HG02885 (cell line): ENCODE results near the gene ARHGEF17.

ENCODE experiments used
- ATAC-seq: cut with Tn5 transposase; IDR thresholded peaks from one replicate; pipeline ENCODE4 v1.9.1; 2021; ENCODE audit warnings: mild to moderate bottlenecking; ENCODE audit not compliant: unreplicated experiment, poor library complexity

The ARHGEF17 gene

GRCh38 chr11:73310076-73310475 lies 2.0 kb downstream of the ARHGEF17 start:
- no peak for ATAC-seq

GRCh38 chr11:73310661-73311393 lies 2.8 kb downstream of the ARHGEF17 start:
- ATAC-seq = no peak

GRCh38 chr11:73311394-73311869 lies 3.4 kb downstream of the ARHGEF17 start:
- no peak for ATAC-seq

- ATAC-seq = no peak
Measured at GRCh38 chr11:73312036-73312435, 4.0 kb downstream of the ARHGEF17 start.

- ATAC-seq = no peak
Measured at GRCh38 chr11:73312851-73313327, 4.8 kb downstream of the ARHGEF17 start.

- ATAC-seq = no peak
Measured at GRCh38 chr11:73313652-73314051, 5.6 kb downstream of the ARHGEF17 start.

- ATAC-seq = no peak
Measured at GRCh38 chr11:73314117-73314961, 6.3 kb downstream of the ARHGEF17 start.

- ATAC-seq = no peak
Measured at GRCh38 chr11:73315293-73316020, 7.4 kb downstream of the ARHGEF17 start.

- no peak for ATAC-seq
Measured at GRCh38 chr11:73316422-73316821, 8.3 kb downstream of the ARHGEF17 start.

GRCh38 chr11:73317373-73317772 lies 9.3 kb downstream of the ARHGEF17 start:
- no peak for ATAC-seq

- no peak for ATAC-seq
Measured at GRCh38 chr11:73317803-73318202, 9.7 kb downstream of the ARHGEF17 start.

GRCh38 chr11:73318501-73319011 lies 10.5 kb downstream of the ARHGEF17 start:
- no peak for ATAC-seq

GRCh38 chr11:73320763-73321603 lies 12.9 kb downstream of the ARHGEF17 start:
- no peak for ATAC-seq

GRCh38 chr11:73321604-73322381 lies 13.7 kb downstream of the ARHGEF17 start:
- ATAC-seq = no peak

- ATAC-seq = no peak
Measured at GRCh38 chr11:73322382-73323306, 14.6 kb downstream of the ARHGEF17 start.

- ATAC-seq = no peak
Measured at GRCh38 chr11:73323464-73323863, 15.4 kb downstream of the ARHGEF17 start.

- no peak for ATAC-seq
Measured at GRCh38 chr11:73324116-73324515, 16.0 kb downstream of the ARHGEF17 start.

- ATAC-seq = peak; percentile 10
Measured at GRCh38 chr11:73324665-73325035, 16.6 kb downstream of the ARHGEF17 start.
